GM19455 (cell line): ENCODE data around the gene ZSWIM5.
A peak's percentile ranks its signal among the peaks of the same experiment; 100 is the strongest.
"Not testable (repeated sequence)": the region's sequence is repeated elsewhere in the genome, so short reads cannot be mapped to it uniquely, and the experiment has no call there.

ENCODE experiments used
- ATAC-seq: cut with Tn5 transposase; IDR thresholded peaks from one replicate; pipeline ENCODE4 v1.9.1; 2021; ENCODE audit not compliant: unreplicated experiment

The ZSWIM5 gene

GRCh38 chr1:45008076-45008475 is 198.3 kb downstream of the ZSWIM5 start:
- no peak for ATAC-seq

DNA sequence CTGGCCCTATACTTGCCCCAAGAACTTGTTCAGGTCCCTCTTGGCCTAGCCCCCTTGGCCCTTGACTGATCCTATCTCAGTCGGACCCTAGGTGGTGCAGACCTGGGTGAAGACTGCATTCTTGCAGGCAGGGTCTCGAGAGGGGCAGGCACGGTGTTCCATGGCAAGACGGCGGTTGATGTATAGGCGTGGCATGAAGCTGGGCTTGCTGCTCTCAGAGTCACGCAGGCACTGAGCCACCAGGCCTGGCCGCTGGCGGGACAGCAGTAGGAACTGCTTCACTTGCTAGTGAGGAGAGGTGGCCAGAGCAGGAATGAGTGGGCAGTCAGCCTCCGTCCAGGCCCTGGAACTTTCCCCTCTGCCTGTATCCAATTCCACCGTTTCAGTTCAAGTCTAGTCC is 199.1 kb downstream of the ZSWIM5 start:
- no peak for ATAC-seq

DNA sequence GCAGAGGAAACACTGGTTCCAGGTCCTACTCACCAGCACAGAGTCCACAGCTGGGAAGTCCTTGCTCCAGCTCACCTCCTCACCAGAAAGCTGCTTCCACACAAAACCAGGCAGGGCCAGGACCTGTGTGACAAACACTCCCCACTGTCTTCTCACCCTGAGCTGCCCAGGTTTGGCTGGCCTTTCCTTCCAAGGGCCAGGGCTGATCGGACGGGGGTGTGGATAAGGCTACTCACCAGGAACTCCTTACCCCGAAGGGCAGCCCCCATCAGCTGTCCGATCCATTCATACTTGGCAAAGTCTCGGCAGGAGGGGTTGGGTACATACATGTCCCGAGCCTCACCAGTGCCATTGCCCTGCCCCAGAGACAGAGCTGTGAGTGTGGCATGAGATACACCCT is 200.6 kb downstream of the ZSWIM5 start:
- no peak for ATAC-seq

GRCh38 chr1:45004281-45004920 is 202.0 kb downstream of the ZSWIM5 start:
- ATAC-seq, result no peak

DNA sequence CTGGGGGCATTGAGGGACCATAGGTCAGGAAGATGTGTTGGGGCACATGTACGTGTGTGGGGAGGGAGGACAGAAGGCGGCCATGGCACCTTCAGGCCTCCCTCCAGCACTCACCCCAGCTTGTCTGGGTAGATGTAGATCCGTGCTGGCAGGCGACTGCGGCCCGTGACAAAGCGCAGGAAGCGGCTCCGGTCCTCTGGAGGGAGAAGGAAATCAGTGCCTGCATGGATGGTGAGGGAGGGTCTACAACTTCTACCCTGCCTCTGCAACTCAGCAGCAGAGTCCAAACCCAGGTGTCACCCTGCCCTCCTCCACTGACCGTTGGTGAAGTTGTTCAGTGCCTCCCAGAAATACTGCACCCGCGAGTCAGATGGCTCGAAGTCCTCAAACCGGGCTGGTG is 202.7 kb downstream of the ZSWIM5 start:
- no peak for ATAC-seq

GRCh38 chr1:45002650-45003645 is 203.5 kb downstream of the ZSWIM5 start:
- ATAC-seq, result no peak

GRCh38 chr1:45001576-45001975 is 204.8 kb downstream of the ZSWIM5 start:
- not testable (repeated sequence) for ATAC-seq

- no peak for ATAC-seq
Measured at GRCh38 chr1:45001011-45001481, 205.4 kb downstream of the ZSWIM5 start.

DNA sequence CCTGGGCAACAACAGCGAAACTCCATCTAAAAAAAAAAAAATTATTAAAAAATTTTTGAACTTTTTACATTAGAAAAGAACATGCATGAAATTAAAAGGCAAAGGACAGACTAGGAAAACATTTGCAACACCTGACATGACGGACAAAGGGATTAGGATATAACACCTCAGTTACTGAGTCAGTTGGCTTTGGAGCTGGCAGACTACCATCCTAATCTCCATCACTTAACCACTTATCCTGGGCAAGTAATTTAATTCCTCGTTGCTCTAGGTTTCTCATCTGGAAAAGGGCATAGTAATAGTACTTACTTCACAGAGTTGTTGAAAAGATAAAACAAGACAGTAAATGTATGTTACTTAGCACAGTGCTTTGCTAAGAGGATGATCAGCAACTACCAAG is 207.2 kb downstream of the ZSWIM5 start:
- no peak for ATAC-seq

DNA sequence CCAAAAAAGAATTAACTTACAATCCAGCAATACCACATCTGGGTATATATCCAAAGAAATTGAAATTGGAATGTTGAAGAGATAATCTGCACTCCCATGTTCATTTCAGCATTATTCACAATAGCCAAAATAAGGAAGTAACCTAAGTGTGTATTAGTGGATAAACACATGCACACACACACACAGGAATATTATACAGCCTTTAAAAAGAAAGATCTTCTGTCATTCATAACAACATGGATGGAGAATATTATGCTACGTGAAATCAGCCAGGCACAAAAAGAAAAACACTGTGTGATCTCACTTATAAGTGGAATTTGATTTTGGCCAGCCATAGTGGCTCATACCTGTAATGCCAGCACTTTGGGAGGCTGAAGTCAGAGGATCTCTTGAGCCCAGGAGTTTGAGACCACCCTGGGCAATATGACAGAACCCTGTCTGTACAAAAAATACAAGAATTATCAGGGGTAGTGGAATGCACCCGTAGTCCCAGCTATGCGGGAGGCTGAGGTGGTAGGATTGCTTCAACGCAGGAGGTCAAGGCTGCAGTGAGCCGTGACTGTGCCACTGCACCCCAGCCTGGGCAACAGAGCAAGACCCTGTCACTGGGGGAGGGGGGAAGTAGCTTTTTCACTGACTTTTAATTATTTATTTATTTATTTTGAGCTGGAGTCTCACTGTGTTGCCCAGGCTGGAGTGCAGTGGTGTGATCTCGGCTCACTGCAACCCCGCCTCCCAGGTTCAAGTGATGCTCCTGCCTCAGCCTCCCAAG is 210.8 kb downstream of the ZSWIM5 start:
- no peak for ATAC-seq

- no peak for ATAC-seq
Measured at GRCh38 chr1:44994309-44994898, 212.0 kb downstream of the ZSWIM5 start.

- no peak for ATAC-seq
Measured at GRCh38 chr1:44988531-44989156, 217.8 kb downstream of the ZSWIM5 start.

GRCh38 chr1:44985747-44986359 is 220.6 kb downstream of the ZSWIM5 start:
- ATAC-seq, result peak; percentile 11

- ATAC-seq, result not testable (repeated sequence)
Measured at GRCh38 chr1:44977372-44977771, 229.0 kb downstream of the ZSWIM5 start.

DNA sequence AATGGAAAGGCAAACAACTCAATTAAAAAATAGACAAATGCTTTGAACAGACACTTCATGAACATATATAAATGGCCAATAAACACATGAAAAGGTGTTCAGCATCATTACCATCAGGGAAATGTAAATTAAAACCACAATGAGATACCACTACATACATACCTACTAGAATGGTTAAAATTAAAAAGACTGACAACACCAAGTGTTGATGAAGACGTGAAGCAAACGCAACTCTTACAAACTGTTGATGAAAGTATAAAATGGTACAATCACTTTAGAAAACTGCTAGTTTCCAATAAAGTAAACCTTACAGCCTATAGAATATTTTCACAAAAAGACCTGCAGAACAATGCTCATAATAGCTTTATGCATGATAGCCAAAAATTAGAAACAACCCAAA is 230.2 kb downstream of the ZSWIM5 start:
- no peak for ATAC-seq

DNA sequence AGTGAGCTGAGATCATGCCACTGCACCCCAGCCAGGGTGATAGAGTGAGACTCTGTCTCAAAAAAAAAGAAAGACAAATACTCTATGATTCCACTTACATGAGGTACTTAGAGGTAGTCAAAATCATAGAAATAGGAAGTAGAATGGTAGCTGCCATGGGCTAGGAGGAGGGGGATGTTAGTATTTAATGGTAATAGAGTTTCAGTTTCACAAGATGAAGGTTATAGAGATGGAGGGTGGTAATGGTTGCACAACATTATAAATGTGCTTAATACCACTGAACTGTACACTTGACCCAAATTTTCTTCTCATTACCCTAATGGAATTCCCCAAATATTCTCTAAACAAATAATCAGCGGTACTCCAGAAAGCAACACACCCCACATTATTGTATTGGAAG is 232.8 kb downstream of the ZSWIM5 start:
- no peak for ATAC-seq

DNA sequence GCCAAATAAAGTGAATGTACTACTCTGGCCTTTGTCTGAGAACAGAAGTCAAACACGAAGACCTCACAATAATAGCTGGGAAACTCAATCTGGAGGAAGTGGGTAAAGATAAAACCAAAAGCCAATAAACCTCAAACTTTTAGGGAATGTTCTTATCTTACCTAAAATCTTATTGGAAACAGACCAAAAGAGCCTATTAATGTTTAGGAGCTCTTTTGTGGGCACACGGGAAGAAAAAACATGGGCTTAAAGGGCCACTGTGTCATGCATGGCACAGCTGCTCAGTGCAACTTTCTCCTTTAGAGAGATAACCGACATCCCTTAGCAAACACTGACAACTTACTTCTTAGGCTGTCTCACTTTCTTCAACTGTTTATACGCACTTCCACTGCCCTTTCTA is 236.1 kb downstream of the ZSWIM5 start:
- ATAC-seq, result no peak
